ENCODE data around the gene ABCC3.
"Not testable (repeated sequence)": the region's sequence is repeated elsewhere in the genome, so short reads cannot be mapped to it uniquely, and the experiment has no call there.

The ABCC3 gene

DNA sequence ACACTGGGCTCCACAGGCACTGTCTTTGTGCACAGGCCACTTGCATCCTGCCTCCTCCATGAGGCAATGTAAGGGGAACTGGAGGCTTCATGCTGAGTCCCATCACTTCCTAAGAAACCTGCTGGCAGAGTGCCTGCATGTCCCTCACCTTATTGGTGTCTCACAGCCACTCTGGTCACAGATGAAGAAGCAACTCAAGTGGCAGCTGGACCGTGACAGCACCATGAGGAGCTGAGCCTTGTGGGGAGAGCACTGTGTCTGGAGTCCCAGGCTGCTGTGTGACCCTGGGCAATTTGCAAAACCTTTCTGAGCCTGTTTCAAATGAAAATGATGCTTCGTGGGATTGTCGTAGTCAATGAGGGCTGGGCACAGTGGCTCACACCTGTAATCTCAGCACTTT is 53.6 kb downstream of the ABCC3 start:
- intact Hi-C loops (cut with DNase I) = no loop called here

DNA sequence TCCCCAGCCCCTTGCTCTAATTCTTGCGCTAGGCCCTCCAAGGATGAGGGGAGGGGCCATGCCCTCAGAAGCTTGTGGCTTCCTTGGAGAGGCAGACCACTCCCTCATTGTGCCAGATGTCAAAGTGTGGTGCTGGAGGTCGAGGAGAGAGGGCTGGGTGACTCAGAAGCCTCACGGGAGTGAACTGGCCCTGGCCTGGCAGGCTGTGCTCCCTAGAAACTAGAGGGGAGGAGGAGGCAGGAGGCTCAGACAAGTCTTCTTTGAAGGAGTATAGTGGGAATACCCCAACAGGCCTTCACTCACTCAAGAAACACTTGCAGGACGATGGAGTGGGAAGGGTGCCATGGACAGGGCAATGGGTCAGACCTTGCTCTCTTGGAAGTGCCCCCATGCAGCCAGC is 54.6 kb downstream of the ABCC3 start:
- DNase-seq = no peak
- intact Hi-C loops (cut with DNase I) = no loop called here

More for the DNA sequence above, 53.6 kb downstream of the ABCC3 start:
- DNase-seq = peak in 1 of 42 donors; percentile 17

DNA sequence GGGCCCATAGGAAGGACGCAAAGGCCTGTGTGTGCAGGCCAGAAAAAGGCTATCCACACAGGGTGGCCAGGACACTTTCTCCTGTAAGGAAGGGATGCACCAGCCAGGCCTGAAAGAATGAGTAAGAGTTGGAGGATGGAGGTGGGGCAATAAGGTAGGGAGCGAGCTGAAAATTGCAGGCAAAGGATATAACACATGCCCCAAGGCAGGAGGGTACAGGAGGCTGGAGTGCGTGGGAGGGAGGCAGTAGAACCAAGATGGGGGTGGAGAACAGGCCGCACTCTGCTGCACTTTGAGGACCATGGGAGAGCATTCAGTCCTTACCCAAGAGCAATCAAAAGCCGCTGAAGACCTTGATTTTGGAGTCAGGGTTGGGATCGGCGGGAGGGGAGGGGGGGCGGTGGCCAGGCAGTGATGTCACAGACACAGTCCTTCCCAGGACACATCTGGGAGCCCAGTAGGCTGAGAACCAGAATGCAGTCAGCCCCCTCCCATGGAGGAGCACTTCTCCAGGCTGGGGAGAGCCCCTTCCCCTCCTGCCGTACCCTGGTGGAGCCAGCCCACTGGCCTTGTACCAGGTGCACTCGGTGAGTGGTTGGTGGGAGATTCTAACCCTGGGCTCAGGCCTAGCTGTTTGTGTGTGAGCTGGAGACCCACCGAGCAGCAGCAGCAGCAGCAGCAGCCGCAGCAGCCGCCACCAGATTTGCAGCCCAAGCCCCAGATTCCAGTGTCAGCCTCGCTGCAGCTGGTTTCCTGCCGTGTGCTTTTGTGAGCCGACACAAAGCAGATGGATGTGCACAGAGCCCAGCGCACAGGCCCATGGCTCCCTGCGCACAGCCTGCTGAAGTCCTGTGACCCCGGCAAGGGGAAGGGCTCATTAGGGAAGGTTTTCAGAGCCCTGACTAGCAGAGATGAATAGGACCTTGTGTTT is 55.5 kb downstream of the ABCC3 start:
- intact Hi-C loops (cut with DNase I) = loop anchor here (5.0 kb wide), 1 partner anchor 138 kb away; no protein-coding TSS in a partner anchor

DNA sequence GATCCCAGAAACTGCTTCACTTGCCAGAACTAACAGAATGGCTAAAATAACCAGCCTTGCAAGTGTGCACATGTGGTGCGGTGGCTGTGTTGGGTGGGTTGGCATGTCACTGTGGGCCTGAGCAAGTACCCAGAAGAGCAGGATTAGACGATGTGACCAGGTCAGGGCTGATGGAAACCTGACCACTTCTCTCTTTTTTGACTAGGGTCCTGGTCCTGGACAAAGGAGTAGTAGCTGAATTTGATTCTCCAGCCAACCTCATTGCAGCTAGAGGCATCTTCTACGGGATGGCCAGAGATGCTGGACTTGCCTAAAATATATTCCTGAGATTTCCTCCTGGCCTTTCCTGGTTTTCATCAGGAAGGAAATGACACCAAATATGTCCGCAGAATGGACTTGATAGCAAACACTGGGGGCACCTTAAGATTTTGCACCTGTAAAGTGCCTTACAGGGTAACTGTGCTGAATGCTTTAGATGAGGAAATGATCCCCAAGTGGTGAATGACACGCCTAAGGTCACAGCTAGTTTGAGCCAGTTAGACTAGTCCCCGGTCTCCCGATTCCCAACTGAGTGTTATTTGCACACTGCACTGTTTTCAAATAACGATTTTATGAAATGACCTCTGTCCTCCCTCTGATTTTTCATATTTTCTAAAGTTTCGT is 56.3 kb downstream of the ABCC3 start:
- DNase-seq = no peak
- intact Hi-C loops (cut with DNase I) = loop anchor here (5.0 kb wide), 1 partner anchor 139 kb away; no protein-coding TSS in a partner anchor

More for the DNA sequence above, 55.5 kb downstream of the ABCC3 start:
- peak in 35 of 42 donors; percentile 11 to 74 (median 44) for DNase-seq

- intact Hi-C loops (cut with DNase I) = loop anchor here (5.0 kb wide), 1 partner anchor 139 kb away; no protein-coding TSS in a partner anchor
- no peak for DNase-seq
These were observed 57.1 kb downstream of the ABCC3 start for GRCh38 chr17:50691550-50692447.

DNA sequence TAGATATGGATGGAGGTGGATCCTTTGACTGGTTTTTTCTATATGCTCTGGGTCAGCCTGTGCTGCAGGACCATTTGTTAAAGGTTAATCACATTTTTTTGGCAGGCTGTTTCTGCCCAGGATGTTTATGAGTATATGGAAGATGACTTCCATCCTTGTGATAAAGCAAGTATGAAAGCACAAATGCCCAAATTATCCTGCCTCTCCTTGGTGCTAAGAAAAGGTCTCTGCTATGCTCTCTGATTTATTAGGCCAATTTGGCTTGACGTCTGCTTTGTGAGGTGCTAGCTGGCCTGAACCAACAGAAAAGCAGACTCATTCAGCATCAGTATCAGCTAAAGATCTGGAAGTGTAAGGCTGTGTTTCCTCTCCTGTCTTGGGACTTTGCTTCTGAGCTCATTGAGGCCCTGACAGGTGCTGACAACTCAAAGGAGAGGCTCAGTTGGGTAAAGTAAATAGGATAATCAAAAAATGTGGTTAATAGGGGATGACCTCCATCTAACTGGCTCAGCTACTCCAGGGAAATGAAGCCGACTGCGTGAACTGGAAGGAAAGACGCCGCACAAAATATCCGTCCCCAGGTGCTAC is 57.9 kb downstream of the ABCC3 start:
- DNase-seq = no peak
- intact Hi-C loops (cut with DNase I) = loop anchor here (5.0 kb wide), 1 partner anchor 140 kb away; no protein-coding TSS in a partner anchor

DNA sequence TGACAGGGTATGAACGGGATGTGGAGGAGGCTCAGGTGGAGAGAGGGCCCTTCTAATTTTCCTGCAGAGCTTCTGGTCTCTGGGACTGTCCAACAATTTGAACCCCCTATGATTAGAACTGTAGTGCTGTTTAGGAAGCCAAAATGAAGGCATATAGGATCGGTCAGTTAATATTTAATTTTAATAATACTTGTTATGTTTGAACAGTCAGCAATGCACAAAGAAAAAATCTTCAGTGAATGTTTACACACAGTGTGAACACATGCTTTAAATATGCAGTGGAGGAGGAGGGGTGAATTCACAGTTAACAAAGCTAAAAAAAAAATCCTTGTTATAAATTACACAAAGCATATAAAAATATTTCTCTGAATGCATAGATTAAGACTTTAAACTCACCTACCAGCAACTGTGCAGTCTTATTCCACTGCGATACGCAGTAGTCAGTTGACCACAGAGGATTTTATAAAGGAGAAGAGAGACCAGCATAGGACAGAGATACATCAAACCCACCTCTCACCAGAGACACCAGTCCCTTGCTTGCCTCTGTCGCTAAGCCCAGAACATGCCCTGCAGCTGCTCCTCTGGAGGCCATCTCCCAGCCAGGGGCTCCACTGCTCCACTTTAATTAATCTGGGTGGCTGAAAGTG is 58.5 kb downstream of the ABCC3 start:
- intact Hi-C loops (cut with DNase I) = loop anchor here (5.0 kb wide), 1 partner anchor 141 kb away; no protein-coding TSS in a partner anchor
- no peak for DNase-seq

GRCh38 chr17:50696365-50696879 is 61.7 kb downstream of the ABCC3 start:
- intact Hi-C loops (cut with DNase I) = loop anchor here (5.0 kb wide), 1 partner anchor 154 kb away; no protein-coding TSS in a partner anchor
- DNase-seq = no peak

DNA sequence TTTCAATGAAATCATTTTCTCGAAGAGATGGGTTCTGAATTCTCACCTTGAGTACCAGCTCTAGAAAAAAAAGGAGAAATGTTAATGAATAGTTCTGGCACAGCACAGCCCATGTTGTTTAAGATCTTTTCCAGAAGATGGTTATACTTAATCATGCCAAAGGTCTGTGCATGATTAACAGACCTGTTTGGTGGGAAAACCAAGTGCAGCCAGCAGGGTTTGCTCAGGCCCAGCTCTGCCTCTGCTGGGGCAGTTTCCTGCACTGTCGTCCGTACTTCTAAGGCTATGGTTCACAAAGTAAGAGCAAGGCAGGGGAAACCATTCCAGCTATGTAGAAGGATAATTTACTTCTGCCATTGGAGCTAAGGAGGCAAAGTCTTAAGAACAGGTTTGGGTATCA is 62.4 kb downstream of the ABCC3 start:
- intact Hi-C loops (cut with DNase I) = loop anchor here (5.0 kb wide), 1 partner anchor 155 kb away; no protein-coding TSS in a partner anchor
- DNase-seq = no peak

GRCh38 chr17:50697663-50698272 is 63.1 kb downstream of the ABCC3 start:
- peak in 1 of 42 donors; percentile 16 for DNase-seq
- intact Hi-C loops (cut with DNase I) = loop anchor here (5.0 kb wide), 1 partner anchor 155 kb away; no protein-coding TSS in a partner anchor

DNA sequence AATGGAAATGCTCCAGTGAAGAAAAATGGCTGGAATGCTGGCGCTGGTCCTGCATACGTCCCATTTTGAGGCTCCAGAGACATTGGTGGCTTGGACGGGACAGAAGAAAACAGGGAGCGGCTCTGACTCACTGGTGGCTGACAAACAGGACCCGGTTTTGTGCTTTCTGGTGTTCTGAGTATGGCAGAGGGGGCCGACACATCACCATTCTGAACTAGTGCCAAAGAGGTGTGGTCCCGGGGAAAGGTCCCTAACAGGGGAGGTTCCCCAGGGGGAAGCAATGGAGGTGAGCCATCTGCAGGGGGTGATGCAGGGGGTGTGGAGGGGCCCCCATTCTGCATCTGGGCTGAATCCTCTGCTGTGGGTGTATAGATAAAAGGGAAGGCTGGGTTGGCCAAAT is 64.7 kb downstream of the ABCC3 start:
- intact Hi-C loops (cut with DNase I) = loop anchor here (5.0 kb wide), 1 partner anchor 157 kb away; no protein-coding TSS in a partner anchor
- DNase-seq = peak in 2 of 42 donors; percentile 14 to 32

- intact Hi-C loops (cut with DNase I) = no loop called here
- DNase-seq = no peak
These were observed 68.5 kb downstream of the ABCC3 start for GRCh38 chr17:50703162-50703561.

DNA sequence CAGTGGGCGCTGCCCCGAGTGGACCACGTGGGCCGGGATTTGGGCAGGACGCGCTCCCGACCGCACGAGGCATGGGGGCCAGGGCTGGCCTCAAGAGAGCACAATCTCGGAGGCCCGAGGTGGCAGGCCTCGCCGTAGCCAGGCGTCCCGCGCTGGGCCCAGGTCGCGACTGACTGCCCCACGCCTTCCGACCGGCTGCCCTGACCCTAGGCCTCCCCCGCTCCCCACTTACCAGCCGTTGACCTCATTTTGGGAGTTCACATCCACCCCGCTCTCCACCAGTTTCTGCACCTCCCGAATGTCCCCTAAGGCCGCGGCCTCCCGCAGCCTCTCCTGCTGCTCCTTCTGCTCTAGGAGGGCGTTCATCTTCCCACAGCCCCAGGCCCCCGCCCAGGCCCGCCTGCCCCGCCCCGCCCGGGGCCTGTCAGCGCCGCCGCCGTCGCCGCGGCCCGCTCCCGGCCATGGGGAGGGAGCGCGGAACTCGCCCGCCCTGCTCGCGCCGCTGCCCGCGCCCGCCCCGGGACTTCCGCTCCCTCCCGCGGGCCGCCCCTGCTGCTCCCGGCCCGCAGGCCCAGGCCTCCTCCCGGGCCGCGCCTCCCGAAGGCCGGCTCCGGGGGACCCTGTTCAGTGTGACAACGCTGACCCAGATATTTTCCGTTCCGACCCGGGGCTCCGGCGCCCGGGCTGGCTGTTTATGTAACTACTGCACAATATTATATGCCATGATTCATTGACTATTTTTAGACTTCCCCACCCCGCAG is 72.8 kb downstream of the ABCC3 start, which contains the start of gene ANKRD40:
Gene ANKRD40 (minus strand): TSS at position 626 of the 761 bp plus-strand sequence. CDS start 260 bp downstream, at position 366.
- intact Hi-C loops (cut with DNase I) = no loop called here
- peak; percentile 84 to 97 (median 90) for DNase-seq

GRCh38 chr17:50708050-50709000 is 73.6 kb downstream of the ABCC3 start:
- peak in 5 of 42 donors; percentile 16 to 48 (median 30) for DNase-seq
- intact Hi-C loops (cut with DNase I) = no loop called here

DNA sequence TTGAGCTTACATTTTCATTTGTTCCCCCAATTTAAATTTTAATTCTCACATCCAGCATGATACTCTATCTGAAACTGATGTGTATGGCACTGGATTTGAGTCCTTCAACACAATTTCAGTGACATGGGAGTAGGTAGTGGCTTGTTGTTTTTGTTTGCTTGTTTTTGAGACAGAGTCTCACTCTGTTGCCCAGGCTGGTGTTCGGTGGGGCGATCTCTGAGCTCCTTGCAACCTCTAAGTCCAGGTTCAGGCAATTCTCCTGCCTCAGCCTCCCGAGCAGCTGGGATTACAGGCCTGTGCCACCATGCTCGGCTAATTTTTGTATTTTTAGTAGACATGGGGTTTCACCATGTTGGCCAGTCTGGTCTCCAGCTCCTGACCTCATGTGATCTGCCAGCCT is 74.4 kb downstream of the ABCC3 start:
- intact Hi-C loops (cut with DNase I) = not testable (repeated sequence)

More for the DNA sequence above, 74.4 kb downstream of the ABCC3 start:
- DNase-seq = not testable (repeated sequence)
